Measurements from ENCODE around the gene KDM4E.

DNA sequence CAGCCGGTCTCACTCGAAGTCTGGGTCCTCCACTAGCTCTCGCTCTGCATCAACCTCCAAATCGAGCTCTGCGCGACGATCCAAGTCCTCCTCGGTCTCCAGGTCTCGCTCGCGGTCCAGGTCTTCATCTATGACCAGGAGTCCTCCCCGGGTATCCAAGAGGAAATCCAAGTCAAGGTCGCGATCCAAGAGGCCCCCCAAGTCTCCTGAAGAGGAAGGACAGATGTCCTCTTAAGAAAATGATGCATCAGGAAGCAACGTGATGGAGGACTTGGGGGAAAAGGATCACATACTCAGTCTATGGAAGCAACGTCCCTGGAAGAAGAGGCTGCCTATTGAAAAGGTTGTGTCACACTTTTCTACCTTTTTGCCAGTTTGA is 42.8 kb downstream of the KDM4E start:
- TF ChIP-seq, protein P1, sequence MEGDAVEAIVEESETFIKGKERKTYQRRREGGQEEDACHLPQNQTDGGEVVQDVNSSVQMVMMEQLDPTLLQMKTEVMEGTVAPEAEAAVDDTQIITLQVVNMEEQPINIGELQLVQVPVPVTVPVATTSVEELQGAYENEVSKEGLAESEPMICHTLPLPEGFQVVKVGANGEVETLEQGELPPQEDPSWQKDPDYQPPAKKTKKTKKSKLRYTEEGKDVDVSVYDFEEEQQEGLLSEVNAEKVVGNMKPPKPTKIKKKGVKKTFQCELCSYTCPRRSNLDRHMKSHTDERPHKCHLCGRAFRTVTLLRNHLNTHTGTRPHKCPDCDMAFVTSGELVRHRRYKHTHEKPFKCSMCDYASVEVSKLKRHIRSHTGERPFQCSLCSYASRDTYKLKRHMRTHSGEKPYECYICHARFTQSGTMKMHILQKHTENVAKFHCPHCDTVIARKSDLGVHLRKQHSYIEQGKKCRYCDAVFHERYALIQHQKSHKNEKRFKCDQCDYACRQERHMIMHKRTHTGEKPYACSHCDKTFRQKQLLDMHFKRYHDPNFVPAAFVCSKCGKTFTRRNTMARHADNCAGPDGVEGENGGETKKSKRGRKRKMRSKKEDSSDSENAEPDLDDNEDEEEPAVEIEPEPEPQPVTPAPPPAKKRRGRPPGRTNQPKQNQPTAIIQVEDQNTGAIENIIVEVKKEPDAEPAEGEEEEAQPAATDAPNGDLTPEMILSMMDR (IDR thresholded peaks at IDR 0.05): no peak
- no peak for TF ChIP-seq POLR2A (IDR thresholded peaks at IDR 0.05)

Data from prostate gland (tissue), 2 donors.